Choroid plexus epithelial cell (primary cell): ENCODE measurements around the gene TBC1D12.

Experiments
- DNase-seq: peaks from one replicate; pipeline ENCODE4 v3.0.0-alpha.2; 2010; ENCODE audit warnings: low read depth
- H3K4me3 ChIP-seq: 2 replicates; pipeline ENCODE4 v1.5.1; 2011; ENCODE audit warnings: low read depth, mild to moderate bottlenecking, control low read depth, low read length, moderate library complexity
- TF ChIP-seq, protein P1 (sequence below): conservative IDR thresholded peaks from 2 replicates; pipeline ENCODE4 v1.5.1; 2011; ENCODE audit warnings: low read depth, mild to moderate bottlenecking, control low read depth, inconsistent platforms, low read length, moderate library complexity

TBC1D12 gene

GRCh38 chr10:94465684-94466083 is 63.3 kb downstream of the TBC1D12 start:
- TF ChIP-seq, protein P1, sequence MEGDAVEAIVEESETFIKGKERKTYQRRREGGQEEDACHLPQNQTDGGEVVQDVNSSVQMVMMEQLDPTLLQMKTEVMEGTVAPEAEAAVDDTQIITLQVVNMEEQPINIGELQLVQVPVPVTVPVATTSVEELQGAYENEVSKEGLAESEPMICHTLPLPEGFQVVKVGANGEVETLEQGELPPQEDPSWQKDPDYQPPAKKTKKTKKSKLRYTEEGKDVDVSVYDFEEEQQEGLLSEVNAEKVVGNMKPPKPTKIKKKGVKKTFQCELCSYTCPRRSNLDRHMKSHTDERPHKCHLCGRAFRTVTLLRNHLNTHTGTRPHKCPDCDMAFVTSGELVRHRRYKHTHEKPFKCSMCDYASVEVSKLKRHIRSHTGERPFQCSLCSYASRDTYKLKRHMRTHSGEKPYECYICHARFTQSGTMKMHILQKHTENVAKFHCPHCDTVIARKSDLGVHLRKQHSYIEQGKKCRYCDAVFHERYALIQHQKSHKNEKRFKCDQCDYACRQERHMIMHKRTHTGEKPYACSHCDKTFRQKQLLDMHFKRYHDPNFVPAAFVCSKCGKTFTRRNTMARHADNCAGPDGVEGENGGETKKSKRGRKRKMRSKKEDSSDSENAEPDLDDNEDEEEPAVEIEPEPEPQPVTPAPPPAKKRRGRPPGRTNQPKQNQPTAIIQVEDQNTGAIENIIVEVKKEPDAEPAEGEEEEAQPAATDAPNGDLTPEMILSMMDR: no peak
- DNase-seq: no peak
- no peak overlapping the region for H3K4me3 ChIP-seq

DNA sequence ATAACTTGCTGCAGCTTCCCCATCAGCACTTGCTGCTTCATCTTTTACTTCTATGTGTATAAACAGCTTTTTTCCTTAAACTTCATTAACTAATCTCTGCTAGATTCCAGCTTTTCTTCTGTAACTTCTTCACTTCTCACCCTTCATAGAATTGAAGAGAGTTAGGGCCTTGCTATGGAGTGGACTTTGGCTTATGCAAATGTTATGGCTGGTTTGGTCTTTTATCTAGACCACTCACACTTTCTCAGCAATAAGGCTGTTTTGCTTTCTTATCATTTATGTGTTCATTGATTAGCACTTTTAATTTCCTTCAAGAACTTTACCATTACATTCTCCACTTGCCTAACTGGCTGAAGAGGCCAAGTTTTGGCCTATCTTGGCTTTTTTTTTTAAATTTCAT is 79.1 kb downstream of the TBC1D12 start:
- TF ChIP-seq, protein P1: no peak
- no peak overlapping the region for H3K4me3 ChIP-seq
- DNase-seq: no peak

DNA sequence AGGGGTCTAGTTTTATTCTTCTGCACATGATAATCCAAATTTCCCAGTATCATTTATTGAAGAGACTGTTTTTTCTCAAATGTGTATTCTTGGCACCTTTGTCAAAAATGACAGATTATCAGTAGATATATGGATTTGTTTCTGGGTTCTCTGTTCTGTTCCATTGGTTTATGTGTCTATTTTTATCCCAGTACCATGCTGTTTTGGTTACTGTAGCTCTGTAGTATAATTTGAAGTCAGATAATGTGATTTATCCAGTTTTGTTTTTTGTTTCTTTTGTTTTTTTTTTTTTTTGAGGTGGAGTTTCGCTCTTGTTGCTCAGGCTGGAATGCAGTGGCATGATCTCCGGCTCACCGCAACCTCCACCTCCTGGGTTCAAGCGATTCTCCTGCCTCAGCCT is 81.6 kb downstream of the TBC1D12 start:
- TF ChIP-seq, protein P1: no peak

DNA sequence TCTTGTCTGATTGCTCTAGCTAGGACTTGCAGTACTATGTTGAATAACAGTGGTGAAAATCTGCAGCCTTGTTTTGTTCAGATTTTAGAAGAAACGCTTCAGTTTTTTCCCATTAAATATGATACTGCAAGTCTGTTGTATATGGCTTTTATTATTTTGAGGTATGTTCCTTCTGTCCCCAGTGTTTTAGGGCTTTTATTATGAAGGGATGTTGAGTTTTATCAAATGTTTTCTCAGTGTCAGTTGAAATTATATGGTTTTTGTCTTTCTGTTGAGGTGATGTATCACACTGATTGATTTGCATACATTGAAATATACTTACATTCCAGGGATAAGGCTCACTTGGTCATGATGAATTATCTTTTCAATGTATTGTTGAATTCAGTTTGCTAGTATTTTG is 82.8 kb downstream of the TBC1D12 start:
- H3K4me3 ChIP-seq: no peak overlapping the region
- DNase-seq: no peak
- TF ChIP-seq, protein P1: no peak

More for the DNA sequence above, 81.6 kb downstream of the TBC1D12 start:
- DNase-seq: no peak
- no peak overlapping the region for H3K4me3 ChIP-seq

GRCh38 chr10:94487575-94487974 is 85.2 kb downstream of the TBC1D12 start:
- TF ChIP-seq, protein P1: no peak
- H3K4me3 ChIP-seq: no peak overlapping the region
- DNase-seq: no peak

- TF ChIP-seq, protein P1: no peak
- H3K4me3 ChIP-seq: no peak overlapping the region
- DNase-seq: no peak
Measured at GRCh38 chr10:94489107-94489506, 86.8 kb downstream of the TBC1D12 start.

- peak; percentile 7 for DNase-seq
- no peak overlapping the region for H3K4me3 ChIP-seq
- TF ChIP-seq, protein P1: no peak
Measured at GRCh38 chr10:94489976-94490788, 87.8 kb downstream of the TBC1D12 start.
